GM12864 (cell line): ENCODE results near the gene COL6A3.

Experiments used
- DNase-seq: peaks from one replicate; pipeline ENCODE4 v3.0.0-alpha.2; 2011; ENCODE audit warnings: low read depth
- H3K4me3 ChIP-seq: 2 replicates; pipeline ENCODE4 v1.5.1; 2011; ENCODE audit warnings: mild to moderate bottlenecking, low read depth, low read length, control low read depth
- TF ChIP-seq, protein P1 (sequence below): IDR thresholded peaks from 2 replicates; pipeline ENCODE4 v1.5.1; 2011; ENCODE audit warnings: low read depth, mild to moderate bottlenecking, moderate library complexity, low read length, control low read depth, inconsistent platforms; ENCODE audit errors: missing control alignments

The COL6A3 gene

DNA sequence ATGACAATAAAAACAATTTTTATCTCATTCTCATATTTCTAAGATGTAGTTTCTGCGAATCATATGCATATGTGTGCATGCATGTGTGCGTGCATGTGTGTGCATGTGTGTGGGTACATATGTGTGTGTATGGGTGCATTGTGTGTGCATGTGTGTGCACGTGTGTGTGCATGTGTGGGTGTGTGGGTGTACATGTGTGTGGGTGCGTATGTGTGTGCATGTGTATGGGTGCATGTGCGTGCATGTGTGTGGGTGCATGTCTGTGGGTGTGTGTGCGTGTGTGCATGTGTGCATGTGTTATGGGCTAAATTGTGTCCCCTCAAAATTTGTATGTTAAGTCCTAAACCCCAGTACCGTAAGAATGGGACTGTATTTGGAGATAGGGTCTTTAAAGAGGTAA, 49.3 kb downstream of the COL6A3 start:
- DNase-seq, result no peak
- no peak overlapping the region for H3K4me3 ChIP-seq
- TF ChIP-seq, protein P1, sequence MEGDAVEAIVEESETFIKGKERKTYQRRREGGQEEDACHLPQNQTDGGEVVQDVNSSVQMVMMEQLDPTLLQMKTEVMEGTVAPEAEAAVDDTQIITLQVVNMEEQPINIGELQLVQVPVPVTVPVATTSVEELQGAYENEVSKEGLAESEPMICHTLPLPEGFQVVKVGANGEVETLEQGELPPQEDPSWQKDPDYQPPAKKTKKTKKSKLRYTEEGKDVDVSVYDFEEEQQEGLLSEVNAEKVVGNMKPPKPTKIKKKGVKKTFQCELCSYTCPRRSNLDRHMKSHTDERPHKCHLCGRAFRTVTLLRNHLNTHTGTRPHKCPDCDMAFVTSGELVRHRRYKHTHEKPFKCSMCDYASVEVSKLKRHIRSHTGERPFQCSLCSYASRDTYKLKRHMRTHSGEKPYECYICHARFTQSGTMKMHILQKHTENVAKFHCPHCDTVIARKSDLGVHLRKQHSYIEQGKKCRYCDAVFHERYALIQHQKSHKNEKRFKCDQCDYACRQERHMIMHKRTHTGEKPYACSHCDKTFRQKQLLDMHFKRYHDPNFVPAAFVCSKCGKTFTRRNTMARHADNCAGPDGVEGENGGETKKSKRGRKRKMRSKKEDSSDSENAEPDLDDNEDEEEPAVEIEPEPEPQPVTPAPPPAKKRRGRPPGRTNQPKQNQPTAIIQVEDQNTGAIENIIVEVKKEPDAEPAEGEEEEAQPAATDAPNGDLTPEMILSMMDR, result no peak

DNA sequence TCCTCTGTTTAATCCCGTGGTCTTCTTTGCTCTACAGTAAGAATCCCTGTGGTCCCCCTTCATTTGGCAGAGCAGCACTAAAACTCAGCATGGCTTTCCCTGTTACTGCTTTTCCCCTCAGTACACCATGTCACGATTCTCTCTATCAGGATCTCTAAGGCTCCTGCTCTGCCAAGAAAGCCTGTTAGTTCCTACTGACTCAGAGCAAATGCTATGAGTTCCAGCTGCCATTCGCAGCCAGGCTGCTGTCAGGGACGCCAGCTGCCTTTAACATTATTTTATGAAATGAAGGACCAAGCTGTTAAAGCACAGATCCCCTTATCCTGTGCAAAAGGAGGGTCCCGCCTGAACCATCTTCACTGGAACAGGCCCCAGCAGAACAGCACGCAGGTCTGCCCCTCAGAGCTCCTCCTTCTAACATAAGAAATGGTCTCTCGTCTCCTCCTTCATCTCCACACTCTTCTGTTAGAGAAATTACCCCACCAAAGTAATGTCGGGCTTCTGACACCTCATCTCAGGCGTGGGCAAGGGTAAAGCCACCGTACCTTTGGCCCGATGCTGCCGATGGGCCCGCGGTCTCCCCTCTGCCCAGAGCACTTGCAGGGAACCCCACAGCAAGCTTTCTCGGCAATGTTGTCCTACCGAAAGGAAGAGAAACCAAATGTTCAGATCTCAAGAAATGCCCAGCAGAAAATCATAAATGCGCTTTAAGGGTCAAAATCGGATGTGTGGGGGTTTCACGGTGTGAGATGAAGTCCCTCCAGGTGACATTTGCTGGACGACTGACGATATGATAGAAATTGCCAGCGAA, 52.6 kb downstream of the COL6A3 start:
- no peak for DNase-seq
- H3K4me3 ChIP-seq, result no peak overlapping the region
- TF ChIP-seq, protein P1, result no peak

DNA sequence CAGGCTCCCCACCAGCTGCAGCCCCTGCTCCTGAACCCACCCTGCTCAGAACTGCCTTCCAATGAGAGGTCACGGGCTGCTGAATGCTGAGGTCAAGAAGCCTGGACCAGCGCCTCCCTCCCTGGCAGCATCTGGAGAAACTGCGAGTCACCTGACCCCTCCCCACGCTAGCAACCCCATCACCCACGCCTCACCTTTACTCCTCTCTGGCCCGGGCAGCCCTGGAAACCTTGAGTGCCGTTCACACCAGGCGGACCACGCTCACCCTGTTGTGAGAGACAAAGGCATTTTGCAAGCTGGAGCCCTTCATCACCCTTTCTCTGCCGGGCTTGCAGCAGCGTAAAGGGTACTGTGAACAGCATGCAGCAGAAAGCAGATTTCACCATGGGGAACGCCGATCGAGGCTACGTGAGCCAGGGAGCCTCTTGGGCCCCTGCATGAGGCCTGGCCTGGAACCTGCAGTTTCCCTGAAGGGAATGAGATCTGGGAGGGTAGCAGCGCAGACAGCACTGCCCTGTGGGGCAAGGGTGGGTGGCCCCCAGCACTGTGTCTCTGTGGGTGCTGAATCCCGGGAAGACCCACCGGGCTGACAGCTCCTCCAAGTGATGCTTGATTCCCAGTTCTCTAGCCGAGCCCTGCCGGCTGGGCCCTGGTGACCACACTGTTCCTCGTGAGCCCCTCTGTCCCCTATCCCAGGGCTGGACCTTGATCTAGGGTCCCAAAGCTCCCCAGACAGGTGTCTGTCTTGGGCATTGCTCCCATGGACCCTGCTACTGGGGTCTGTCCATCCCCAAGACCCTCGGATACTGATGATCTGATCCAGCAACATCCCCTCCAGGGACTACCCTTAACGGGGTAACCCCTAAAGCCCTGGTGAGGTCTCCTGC, 53.8 kb downstream of the COL6A3 start:
- no peak for DNase-seq
- H3K4me3 ChIP-seq, result no peak overlapping the region
- TF ChIP-seq, protein P1, result no peak

DNA sequence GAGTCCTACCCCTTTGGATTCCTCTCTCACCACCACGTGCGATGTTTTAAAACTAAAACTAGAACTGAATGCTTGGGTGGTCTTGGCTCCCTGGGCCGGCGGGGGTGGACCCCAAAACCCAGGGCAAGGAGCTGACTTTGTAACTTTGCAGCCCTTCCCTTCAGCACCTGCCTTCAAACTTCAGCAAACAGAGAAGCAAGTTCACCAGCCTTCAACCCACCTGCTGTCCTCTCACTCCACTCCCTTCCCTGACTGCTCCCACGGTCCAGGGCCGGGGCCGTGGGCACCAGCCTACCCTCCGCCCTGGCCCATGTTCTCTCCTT, 54.5 kb downstream of the COL6A3 start:
- DNase-seq, result no peak
- TF ChIP-seq, protein P1, result no peak
- no peak overlapping the region for H3K4me3 ChIP-seq

DNA sequence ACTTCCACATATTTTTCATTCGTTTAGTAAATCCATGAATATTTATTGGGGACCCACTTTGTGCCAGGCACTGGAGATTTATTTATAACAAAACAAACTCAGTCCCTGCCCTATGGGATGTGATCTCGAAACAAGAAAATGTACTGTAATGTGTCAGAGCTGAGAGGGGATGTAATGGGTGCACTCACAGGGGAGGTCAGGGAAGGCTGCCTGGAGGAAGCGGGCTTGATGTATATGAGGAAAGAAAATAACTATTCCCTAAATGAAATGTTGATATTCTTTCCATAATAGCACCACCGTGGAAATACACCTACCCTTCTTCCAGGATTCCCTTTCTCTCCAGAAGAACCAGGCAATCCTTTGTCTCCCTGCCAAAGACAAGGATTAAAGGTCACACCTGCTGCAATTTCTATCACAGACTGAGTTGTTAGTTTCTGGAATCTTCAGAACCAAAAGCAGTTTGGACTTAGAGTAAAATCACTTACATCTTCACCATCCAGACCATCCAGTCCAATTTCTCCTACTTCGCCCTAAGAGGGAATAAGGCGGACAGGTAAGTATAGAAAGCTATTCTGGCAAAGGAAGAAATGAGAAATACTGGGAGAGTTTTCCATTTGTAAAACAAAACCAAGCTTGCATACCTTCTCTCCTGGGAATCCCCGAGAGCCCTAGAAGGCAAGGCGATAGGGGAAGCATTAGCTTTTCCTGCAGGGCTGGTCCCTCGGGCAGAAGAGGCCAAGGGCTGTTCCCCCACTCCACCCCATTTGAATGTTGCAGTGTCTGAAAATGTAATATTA, 55.0 kb downstream of the COL6A3 start:
- H3K4me3 ChIP-seq, result no peak overlapping the region
- TF ChIP-seq, protein P1, result no peak
- no peak for DNase-seq

DNA sequence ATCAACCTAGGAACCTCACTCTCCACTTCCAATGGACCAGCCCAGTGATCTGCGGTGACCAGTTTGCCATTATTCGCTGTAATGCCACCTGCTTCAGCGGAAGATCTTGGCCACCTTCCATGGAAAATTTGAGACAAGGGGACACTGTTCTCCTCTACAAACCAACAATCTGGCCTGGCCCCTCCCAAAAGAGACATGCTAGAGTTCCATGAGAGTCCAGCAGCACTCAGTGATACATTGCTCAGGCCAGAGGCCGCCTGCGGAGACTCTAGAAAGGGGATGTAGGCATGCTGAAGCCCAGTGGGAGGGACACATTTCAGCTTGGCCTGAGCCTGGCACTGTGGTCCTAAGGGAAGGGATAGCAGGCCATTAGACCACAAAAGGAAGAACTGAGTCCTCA, 58.3 kb downstream of the COL6A3 start:
- TF ChIP-seq, protein P1, result no peak
- DNase-seq, result no peak
- no peak overlapping the region for H3K4me3 ChIP-seq
